Type B pancreatic cell (in vitro differentiated cells): Measurements from ENCODE around the gene ERFL. TPM values are rescaled to one million over a fixed set of nuclear protein-coding genes. Genes with fewer than 3 reads are reported as not detected.

Experiments used
- DNase-seq: peaks from one replicate; pipeline ENCODE4 v3.0.0; 2021; ENCODE audit warnings: mixed read lengths; ENCODE audit not compliant: unreplicated experiment; ENCODE audit errors: extremely low spot score
- H3K27ac Mint-ChIP-seq: 2 replicates; pipeline ENCODE4 v1.8.0; 2021; ENCODE audit warnings: mild to moderate bottlenecking, mixed read lengths
- H3K27me3 Mint-ChIP-seq: 2 replicates; pipeline ENCODE4 v1.8.0; 2021; ENCODE audit warnings: mixed read lengths
- H3K36me3 Mint-ChIP-seq: 2 replicates; pipeline ENCODE4 v1.8.0; 2021; ENCODE audit warnings: mixed read lengths
- H3K4me1 Mint-ChIP-seq: one replicate; pipeline ENCODE4 v1.8.0; 2021; ENCODE audit warnings: mixed read lengths; ENCODE audit not compliant: unreplicated experiment
- H3K4me3 Mint-ChIP-seq: 2 replicates; pipeline ENCODE4 v1.8.0; 2021; ENCODE audit warnings: mild to moderate bottlenecking, mixed read lengths
- H3K9me3 Mint-ChIP-seq: 2 replicates; pipeline ENCODE4 v1.8.0; 2021; ENCODE audit warnings: mixed read lengths
- microRNA-seq: library from miRNA; unstranded; fragments of <30 nt; microRNA quantifications from one replicate; pipeline ENCODE4, GENCODE V29; 2020
- total RNA-seq: library from RNA; stranded (reverse); gene quantifications from 2 replicates; pipeline ENCODE4 v1.2.1, GENCODE V29; 2021; ENCODE audit warnings: low replicate concordance
- TF ChIP-seq, protein P1 (sequence below): fragments of 200-600 bp; sonication (generic); conservative IDR thresholded peaks from 2 replicates; pipeline ENCODE4 v1.5.0; 2021; ENCODE audit warnings: antibody characterized with exemption, mild to moderate bottlenecking

ERFL gene
- total RNA-seq, 1 donor from 2014 or later = 0.24 TPM

DNA sequence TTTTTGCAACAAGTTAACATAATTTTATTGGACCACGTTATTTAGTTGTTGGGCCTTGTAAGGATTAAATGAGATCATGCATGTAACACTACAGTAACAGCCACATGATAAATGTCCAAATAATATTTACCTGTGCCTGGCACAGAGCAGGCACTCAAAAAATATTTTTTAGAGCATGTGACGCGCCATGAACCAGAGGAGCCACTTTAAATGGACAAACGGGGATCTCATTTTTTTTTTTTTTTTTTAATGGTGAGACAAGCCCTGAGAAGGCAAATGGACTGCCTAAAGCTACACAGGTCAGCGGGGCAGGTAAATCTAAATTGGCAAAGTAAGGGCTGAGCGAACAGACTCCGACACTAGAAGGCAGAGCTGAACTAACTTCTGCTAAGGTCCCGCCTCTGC, 69.0 kb downstream of the ERFL start:
- TF ChIP-seq, protein P1, sequence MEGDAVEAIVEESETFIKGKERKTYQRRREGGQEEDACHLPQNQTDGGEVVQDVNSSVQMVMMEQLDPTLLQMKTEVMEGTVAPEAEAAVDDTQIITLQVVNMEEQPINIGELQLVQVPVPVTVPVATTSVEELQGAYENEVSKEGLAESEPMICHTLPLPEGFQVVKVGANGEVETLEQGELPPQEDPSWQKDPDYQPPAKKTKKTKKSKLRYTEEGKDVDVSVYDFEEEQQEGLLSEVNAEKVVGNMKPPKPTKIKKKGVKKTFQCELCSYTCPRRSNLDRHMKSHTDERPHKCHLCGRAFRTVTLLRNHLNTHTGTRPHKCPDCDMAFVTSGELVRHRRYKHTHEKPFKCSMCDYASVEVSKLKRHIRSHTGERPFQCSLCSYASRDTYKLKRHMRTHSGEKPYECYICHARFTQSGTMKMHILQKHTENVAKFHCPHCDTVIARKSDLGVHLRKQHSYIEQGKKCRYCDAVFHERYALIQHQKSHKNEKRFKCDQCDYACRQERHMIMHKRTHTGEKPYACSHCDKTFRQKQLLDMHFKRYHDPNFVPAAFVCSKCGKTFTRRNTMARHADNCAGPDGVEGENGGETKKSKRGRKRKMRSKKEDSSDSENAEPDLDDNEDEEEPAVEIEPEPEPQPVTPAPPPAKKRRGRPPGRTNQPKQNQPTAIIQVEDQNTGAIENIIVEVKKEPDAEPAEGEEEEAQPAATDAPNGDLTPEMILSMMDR = no peak
- peak overlapping the region; percentile 99 for H3K27ac Mint-ChIP-seq
- H3K4me1 Mint-ChIP-seq = peaks cover 18% of the 10 kb centered on the region
- no peaks in the 10 kb centered on the region for H3K9me3 Mint-ChIP-seq
- H3K4me3 Mint-ChIP-seq = peak overlapping the region; percentile 94
- H3K27me3 Mint-ChIP-seq = peaks cover 26% of the 10 kb centered on the region
- H3K36me3 Mint-ChIP-seq = peaks cover 31% of the 10 kb centered on the region
- no peak for DNase-seq

Small RNA genes within 50 kb of the gene (microRNA-seq; reads per million reads assigned to microRNA genes)
- gene MIR6797 = 1.1 reads per million

Other genes starting within 250 kb of the ERFL start
- 4.4 and 8.0 TPM in 2 replicates for gene CEACAM7, start 240.2 kb downstream of the ERFL start, total RNA-seq
- 13.5 and 13.9 TPM in 2 replicates for gene CEACAM5, start 219.8 kb downstream of the ERFL start, total RNA-seq
- gene CEACAM6, start 172.9 kb downstream of the ERFL start, total RNA-seq = 29.8 and 76.1 TPM in 2 replicates
- gene CEACAM3, start 131.9 kb downstream of the ERFL start, total RNA-seq = not detected in 2 replicates
- not detected in 2 replicates for gene LYPD4, start 83.8 kb downstream of the ERFL start, total RNA-seq
- not detected in 2 replicates for gene DMRTC2, start 83.4 kb downstream of the ERFL start, total RNA-seq
- 3,159 and 4,081 TPM in 2 replicates for gene RPS19, start 68.2 kb downstream of the ERFL start, total RNA-seq
- gene CD79A, start 51.2 kb downstream of the ERFL start, total RNA-seq = 0.48 and 0.52 TPM in 2 replicates
- gene ARHGEF1, start 45.3 kb downstream of the ERFL start, total RNA-seq = 51.7 and 58.9 TPM in 2 replicates
- 124 and 140 TPM in 2 replicates for gene RABAC1, start 30.9 kb upstream of the ERFL start, total RNA-seq
- gene ATP1A3, start 65.8 kb upstream of the ERFL start, total RNA-seq = 5.6 TPM in 1 of 2 replicates, not detected in the other
- gene GRIK5, start 141.8 kb upstream of the ERFL start, total RNA-seq = 1.8 and 5.8 TPM in 2 replicates
- 20.1 and 20.5 TPM in 2 replicates for gene ZNF574, start 147.7 kb upstream of the ERFL start, total RNA-seq
- gene POU2F2, start 204.0 kb upstream of the ERFL start, total RNA-seq = 0.57 and 1.7 TPM in 2 replicates